ENCODE results near the gene PODXL. TPM values are rescaled to one million over a fixed set of nuclear protein-coding genes. Genes with fewer than 3 reads are reported as not detected.
"Not testable (repeated sequence)": the region's sequence is repeated elsewhere in the genome, so short reads cannot be mapped to it uniquely, and the experiment has no call there.

Gene PODXL
- total RNA-seq, 2 donors from 2014 or later, result 11.2 to 14.6 TPM

DNA sequence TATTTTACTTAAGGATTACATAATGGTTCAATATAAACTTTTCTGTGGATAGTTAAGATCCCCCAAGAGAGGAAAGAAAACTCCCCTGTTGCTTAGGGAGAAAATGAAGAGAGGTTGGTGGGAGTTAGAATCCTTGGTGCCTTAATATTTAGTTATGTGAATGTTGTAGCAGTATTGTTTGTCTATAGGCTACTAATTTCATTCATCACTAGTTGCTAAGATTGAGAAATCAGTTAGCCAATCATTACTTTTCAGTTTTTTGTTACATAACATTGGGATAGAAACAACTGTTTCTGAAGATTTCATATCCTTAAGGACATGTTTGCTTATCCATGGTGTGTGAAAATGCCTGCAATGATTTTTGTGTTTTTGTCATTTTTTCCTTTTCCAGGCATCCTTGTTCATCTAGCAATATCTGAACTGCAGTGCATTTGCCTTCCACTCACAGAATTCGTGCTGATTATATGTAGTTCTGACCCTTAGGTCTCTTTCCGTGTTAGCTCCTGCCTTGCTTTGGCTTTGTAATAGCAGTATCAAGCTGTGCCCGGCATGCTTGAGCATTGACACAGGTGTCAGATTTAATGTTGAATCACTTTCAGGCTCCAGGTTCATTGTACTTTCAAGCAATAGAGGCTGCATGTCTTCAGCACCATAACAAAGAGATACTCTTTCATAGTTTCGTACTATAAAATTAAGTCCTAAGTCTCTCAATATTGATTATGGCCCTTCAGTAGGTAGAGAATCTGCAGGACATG lies 85.0 kb downstream of the PODXL start:
- no peak overlapping the region for H3K27ac ChIP-seq
- intact Hi-C loops (cut with DNase I), result no loop called here

DNA sequence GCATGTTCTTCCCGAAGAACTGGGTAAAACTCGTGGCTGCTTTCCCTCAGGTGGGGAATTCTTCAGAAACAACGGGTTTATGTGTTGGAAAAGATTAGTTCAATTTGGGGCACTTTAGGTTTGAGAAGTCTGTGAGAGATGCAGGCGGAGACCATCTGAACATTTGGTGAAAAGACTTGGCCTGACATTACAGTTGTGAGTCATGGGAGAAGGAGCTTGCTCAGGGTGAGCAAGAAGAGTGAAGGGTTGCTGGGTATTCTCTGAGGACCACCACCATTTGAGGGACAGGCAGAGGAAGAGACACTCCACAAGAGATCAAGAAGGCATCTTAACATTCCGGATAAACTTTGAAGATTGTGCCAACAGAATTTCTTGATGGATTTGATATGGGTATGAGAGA lies 88.6 kb downstream of the PODXL start:
- intact Hi-C loops (cut with DNase I), result no loop called here
- Histone ChIP-seq H3K4me1 (no peaks in the 10 kb centered on the region), H3K9me3 (no peaks in the 10 kb centered on the region), H3K36me3 (no peaks in the 10 kb centered on the region), H3K9ac (ENCODE audit: low read depth in 2 of 2, low read length in 2 of 2) (no peak overlapping the region), H3K4me3 (no peak overlapping the region), H3K27me3 (no peaks in the 10 kb centered on the region), H3K27ac (no peak overlapping the region)
- no peak for DNase-seq
- TF ChIP-seq, protein P1, sequence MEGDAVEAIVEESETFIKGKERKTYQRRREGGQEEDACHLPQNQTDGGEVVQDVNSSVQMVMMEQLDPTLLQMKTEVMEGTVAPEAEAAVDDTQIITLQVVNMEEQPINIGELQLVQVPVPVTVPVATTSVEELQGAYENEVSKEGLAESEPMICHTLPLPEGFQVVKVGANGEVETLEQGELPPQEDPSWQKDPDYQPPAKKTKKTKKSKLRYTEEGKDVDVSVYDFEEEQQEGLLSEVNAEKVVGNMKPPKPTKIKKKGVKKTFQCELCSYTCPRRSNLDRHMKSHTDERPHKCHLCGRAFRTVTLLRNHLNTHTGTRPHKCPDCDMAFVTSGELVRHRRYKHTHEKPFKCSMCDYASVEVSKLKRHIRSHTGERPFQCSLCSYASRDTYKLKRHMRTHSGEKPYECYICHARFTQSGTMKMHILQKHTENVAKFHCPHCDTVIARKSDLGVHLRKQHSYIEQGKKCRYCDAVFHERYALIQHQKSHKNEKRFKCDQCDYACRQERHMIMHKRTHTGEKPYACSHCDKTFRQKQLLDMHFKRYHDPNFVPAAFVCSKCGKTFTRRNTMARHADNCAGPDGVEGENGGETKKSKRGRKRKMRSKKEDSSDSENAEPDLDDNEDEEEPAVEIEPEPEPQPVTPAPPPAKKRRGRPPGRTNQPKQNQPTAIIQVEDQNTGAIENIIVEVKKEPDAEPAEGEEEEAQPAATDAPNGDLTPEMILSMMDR (IDR thresholded peaks at IDR 0.05), result no peak

More for the DNA sequence above, 85.0 kb downstream of the PODXL start:
- H3K4me3 ChIP-seq, result no peak overlapping the region
- H3K9ac ChIP-seq (ENCODE audit: low read depth in 2 of 2, low read length in 2 of 2), result no peak overlapping the region
- H3K36me3 ChIP-seq, result no peaks in the 10 kb centered on the region
- no peak for DNase-seq
- H3K27me3 ChIP-seq, result no peaks in the 10 kb centered on the region
- TF ChIP-seq, protein P1 (IDR thresholded peaks at IDR 0.05), result no peak
- no peaks in the 10 kb centered on the region for H3K4me1 ChIP-seq
- H3K9me3 ChIP-seq, result no peaks in the 10 kb centered on the region

DNA sequence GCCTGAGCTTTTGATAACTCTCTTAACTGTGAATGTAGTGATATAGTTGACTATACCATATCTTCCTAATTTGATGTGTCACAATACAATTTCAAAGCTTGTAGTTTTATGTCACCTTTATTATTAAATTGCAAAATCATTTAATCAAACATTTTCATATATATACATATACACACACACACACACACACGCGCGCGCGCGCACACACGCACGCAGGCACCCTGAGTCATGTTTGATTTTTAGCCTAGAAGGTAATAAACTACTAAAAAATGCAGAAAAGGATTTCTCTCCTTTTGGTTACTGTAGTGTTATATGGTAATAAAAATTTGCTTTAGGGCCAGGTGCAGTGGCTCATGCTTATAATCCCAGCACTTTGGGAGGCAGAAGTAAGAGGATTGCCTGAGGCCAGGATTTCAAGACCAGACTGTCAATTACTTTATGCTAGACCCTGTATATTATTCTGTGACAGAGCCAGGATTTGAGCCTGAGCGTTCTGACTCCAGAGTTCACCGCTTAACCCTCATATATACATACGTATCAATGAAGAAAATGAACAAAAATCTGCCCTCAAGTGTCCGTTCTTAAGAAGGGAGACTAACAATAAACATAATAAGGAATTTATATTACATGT lies 89.6 kb downstream of the PODXL start:
- Histone ChIP-seq H3K36me3 (no peaks in the 10 kb centered on the region), H3K4me3 (no peak overlapping the region), H3K9me3 (no peaks in the 10 kb centered on the region), H3K27ac (no peak overlapping the region), H3K4me1 (no peaks in the 10 kb centered on the region), H3K9ac (ENCODE audit: low read depth in 2 of 2, low read length in 2 of 2) (no peak overlapping the region), H3K27me3 (no peaks in the 10 kb centered on the region)
- TF ChIP-seq, protein P1 (IDR thresholded peaks at IDR 0.05), result no peak
- no peak for DNase-seq
- intact Hi-C loops (cut with DNase I), result no loop called here

DNA sequence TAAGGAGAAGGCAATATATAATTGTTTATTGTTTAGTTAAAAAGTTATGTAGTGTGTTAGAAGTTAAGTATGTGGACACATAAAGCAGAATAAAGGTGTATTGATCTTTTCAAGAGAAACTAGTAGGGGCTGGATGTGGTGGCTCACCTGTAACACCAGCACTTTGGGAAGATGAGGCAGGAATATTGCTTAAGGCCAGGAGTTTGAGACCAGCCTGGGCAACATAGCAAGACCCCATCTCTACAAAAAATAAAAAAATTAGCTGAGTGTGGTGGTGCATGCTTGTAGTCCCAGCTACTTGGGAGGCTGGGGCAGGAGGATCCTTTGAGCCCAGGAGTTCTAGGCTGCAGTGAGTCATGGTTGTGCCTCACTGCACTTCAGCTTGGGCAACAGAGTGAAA lies 93.7 kb downstream of the PODXL start:
- H3K27me3 ChIP-seq; H3K27ac ChIP-seq; H3K9ac ChIP-seq (ENCODE audit: low read depth in 2 of 2, low read length in 2 of 2); H3K9me3 ChIP-seq; H3K36me3 ChIP-seq; H3K4me3 ChIP-seq; H3K4me1 ChIP-seq; DNase-seq; intact Hi-C loops (cut with DNase I): not testable (repeated sequence)

DNA sequence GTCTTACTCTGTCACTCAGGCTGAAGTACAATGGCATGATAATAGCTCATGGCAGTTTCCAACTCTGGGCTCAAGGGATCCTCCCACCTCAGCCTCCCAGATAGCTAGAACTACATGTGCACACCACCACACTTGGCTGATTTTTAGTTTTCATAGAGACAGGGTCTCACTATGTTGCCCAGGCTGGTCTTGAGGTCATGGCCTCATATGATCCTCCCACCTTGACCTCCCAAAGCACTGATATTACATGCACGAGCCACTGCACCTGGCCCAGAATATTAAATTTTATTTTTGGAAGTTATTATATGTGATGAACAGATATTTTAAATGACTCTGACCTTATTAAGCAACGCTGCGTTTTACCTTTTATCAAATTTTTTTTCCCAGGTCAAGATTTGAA lies 94.4 kb downstream of the PODXL start:
- Histone ChIP-seq H3K9ac (ENCODE audit: low read depth in 2 of 2, low read length in 2 of 2) (no peak overlapping the region), H3K36me3 (no peaks in the 10 kb centered on the region), H3K4me1 (no peaks in the 10 kb centered on the region), H3K27me3 (no peaks in the 10 kb centered on the region), H3K27ac (no peak overlapping the region), H3K4me3 (no peak overlapping the region), H3K9me3 (no peaks in the 10 kb centered on the region)
- intact Hi-C loops (cut with DNase I), result no loop called here
- DNase-seq, result no peak
- TF ChIP-seq, protein P1 (IDR thresholded peaks at IDR 0.05), result no peak

DNA sequence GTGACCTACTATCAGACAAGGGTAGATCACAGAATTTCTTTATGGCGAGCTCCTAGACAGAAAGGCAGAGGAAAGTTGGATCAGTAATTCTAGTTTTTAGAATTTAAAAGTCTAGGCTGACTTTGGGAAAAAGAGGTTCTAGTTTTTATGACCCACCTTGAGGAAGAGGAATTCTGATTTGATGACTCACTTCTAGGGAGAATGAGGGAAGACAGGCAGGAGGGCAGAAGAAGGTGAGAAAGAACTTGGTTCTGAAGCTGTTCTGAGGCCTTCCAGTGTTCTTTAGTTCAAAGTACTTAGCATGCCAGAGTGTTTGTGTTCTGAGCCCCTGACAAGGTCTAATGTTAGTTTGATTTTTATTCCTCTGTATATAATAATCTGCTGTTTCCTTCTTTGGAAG lies 97.2 kb downstream of the PODXL start:
- TF ChIP-seq, protein P1 (IDR thresholded peaks at IDR 0.05), result no peak
- Histone ChIP-seq H3K4me1 (no peaks in the 10 kb centered on the region), H3K27ac (no peak overlapping the region), H3K9me3 (no peaks in the 10 kb centered on the region), H3K4me3 (no peak overlapping the region), H3K9ac (ENCODE audit: low read depth in 2 of 2, low read length in 2 of 2) (no peak overlapping the region), H3K27me3 (no peaks in the 10 kb centered on the region), H3K36me3 (no peaks in the 10 kb centered on the region)
- intact Hi-C loops (cut with DNase I), result no loop called here
- no peak for DNase-seq

Measured in colonic mucosa (tissue), 4 donors.